KOPT-K1 (cell line): ENCODE data around the gene PIMREG.

ENCODE experiments used
- H3K27ac ChIP-seq: fragments of 200-600 bp; sonication (generic); 2 replicates; pipeline ENCODE4 v1.5.1; 2016; ENCODE audit warnings: antibody characterized with exemption, mild to moderate bottlenecking, low read depth, low read length; ENCODE audit not compliant: poor library complexity, severe bottlenecking
- H3K36me3 ChIP-seq: fragments of 200-600 bp; sonication (generic); 2 replicates; pipeline ENCODE4 v1.5.1; 2017; ENCODE audit warnings: antibody characterized with exemption, mild to moderate bottlenecking, low read length, moderate library complexity; ENCODE audit not compliant: insufficient read depth
- H3K9me3 ChIP-seq: fragments of 200-600 bp; sonication (generic); 2 replicates; pipeline ENCODE4 v1.5.1; 2017; ENCODE audit warnings: antibody characterized with exemption, low read length, mild to moderate bottlenecking; ENCODE audit not compliant: insufficient read depth, poor library complexity, severe bottlenecking

The PIMREG gene

DNA sequence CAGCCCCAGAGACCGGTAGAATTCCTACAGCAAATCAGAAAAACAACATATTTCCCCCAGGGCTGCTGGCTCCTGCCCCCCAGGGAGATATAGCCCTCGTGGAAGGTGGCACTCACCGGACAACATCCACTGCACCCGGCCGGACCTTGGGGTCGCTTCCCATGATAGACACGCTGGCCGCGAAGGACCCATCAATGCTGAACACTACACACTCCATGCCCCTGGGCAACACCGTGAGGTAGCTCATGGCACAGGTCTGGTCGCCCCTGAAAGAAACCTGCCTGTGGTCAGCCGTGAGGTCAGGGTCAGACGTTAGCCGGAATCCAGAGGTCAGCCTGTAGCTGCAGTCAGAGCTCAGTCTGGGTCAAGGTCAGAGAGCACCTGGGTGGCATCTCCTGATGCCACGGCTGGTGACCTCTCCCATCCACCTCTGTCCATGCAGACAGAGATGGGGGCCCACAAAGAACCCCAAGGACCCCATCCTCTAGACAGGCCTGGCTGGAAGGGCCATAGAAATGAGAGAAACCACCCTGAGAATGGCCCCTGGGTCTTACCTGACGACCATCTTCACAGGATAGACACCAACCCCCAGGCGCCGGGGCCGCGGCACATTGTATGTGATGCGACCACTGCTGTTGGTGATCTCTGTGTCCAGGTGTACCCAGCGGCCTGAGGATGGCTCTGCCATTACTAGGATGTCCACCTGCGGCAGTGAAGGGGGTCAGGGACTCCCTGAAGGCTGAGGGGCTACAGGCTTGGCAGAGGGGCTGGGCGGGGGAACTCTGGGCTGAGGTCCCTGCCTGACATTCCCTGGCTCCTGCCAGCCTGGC, 19.6 kb downstream of the PIMREG start:
- H3K9me3 ChIP-seq = no peaks in the 10 kb centered on the region
- H3K27ac ChIP-seq = no peak overlapping the region
- H3K36me3 ChIP-seq = no peaks in the 10 kb centered on the region

DNA sequence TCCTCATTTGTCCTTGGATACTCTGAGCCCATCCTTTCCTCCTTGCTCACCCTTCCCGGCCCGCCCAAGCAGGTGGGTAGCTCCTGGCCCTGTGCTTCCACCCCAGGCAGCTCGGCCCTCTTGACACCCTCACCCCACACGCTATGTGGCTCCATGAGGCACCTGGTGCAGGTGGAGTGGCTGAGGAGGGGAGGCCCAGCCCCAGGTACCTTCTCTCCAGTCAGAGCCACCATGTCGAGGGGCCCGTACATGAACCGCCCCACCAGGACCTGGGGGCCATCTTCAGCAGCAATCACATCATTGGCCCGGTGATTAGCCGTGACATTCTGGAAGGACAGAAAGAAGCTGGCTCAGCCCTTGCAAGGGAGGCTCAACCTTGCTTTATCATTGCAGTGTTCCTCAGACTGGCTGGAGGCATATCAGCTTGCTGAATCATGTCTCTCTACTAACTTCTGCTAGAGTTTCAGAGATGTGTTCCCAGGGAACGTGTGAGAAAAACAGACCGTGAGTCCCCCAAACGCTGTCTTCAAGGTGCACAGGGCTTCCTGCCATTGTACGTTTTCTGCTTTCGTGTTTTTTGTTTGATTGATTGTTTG, 20.3 kb downstream of the PIMREG start:
- Histone ChIP-seq H3K9me3 (no peaks in the 10 kb centered on the region), H3K36me3 (no peaks in the 10 kb centered on the region), H3K27ac (no peak overlapping the region)

DNA sequence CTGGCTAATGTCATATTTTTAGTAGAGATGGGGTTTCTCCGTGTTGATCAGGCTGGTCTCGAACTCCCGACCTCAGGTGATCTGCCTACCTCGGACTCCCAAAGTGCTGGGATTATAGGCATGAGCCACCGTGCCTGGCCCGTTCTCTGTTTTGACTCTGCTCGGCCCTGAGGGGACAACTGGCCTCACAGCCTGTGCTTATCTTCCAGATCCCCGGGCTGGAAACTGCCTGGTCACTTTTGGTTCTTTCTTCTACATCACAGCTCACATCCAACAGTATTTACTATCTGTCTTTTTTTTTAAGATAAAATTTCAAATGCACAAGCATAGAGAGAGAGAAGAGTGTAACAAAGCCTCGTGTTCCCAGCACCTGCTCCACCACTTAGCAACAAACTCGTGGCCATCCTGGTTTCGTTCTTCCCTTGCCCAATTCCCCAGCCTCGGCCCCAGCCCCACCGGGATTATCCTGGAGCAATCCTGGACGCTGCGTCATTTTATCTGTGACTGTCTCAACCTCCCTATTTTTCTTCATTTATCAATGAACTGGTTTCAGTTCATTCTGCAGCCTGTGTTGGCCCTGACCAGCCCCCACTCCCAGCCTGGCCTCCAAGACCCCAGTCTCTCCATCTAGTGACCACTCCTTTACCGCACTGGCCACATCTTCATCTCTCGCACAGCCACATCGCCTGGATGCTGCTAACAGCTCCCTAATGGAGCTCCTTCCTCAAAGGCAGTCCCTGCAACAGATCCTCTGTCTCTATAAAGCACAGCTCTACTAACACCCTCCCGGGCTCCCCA, 21.1 kb downstream of the PIMREG start:
- no peaks in the 10 kb centered on the region for H3K36me3 ChIP-seq
- H3K27ac ChIP-seq = no peak overlapping the region
- no peaks in the 10 kb centered on the region for H3K9me3 ChIP-seq

GRCh38 chr17:6467567-6467966, 23.3 kb downstream of the PIMREG start:
- no peaks in the 10 kb centered on the region for H3K36me3 ChIP-seq
- no peak overlapping the region for H3K27ac ChIP-seq
- no peaks in the 10 kb centered on the region for H3K9me3 ChIP-seq

DNA sequence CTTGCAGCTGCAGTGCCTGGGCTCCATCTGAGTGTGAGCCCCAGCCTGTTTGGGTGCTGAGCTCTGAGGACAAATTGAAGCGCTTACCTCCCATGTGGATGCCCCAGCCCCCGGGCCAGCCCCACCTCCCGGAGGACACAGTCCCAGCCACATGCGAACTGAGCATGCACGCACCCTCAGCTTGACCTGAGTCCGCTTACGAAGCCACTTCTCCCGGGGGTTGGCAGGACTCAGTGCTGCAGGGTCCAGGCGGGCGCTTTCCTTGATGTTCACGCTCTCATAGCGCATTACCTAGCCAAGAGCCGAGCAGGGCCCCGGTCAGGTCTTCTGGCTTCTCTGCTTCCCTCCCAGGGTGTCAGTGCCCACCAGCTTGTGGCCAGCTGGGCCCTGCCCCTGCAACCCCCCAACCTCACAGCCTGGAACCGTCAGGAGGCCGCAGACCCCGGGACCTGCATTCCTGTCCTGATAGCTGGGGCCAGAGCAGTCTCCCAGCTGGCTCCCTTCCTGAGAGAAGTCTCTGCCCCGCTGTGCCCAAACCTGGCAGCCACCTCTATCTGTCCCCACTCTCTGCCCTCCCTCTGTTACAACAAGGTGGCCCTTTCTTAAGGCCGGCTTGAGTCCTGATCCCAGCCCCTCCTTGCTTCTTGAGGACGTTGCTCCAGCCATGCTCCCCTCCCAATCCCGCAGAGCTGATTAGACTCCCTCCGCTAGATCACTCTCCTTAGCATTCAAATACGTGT, 24.0 kb downstream of the PIMREG start:
- H3K27ac ChIP-seq = no peak overlapping the region
- H3K36me3 ChIP-seq = no peaks in the 10 kb centered on the region
- H3K9me3 ChIP-seq = no peaks in the 10 kb centered on the region

DNA sequence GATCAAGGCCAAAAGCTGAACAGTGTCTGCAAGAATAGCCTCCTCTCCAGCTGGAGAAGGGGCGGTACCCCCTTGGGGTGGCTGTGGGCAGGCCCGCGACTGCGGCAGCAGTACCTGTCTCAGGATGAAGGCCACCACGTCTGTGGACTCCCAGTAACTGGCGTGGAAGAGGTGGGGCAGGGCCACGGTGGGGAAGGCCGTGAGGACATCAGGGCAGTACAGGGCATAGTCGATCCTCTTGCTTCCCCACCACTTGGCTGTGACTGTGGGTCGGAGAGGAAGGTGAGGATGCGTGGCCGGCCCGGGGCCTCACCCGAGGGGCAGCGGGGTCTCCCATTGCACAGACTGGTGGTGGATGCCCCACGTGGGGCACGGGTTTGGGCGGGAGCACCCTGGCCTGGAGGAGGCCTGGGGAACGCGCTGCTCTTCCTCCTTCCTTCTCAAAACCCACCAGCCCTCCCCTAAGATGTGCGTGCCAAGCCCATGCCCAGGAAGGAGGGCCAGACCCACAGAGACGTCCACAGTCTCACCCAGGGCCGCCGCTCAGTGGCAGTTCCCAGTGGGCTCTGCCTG, 26.0 kb downstream of the PIMREG start:
- no peak overlapping the region for H3K27ac ChIP-seq
- H3K9me3 ChIP-seq = no peaks in the 10 kb centered on the region
- H3K36me3 ChIP-seq = no peaks in the 10 kb centered on the region

GRCh38 chr17:6470751-6471521, 26.7 kb downstream of the PIMREG start:
- no peak overlapping the region for H3K27ac ChIP-seq
- H3K36me3 ChIP-seq = no peaks in the 10 kb centered on the region
- H3K9me3 ChIP-seq = no peaks in the 10 kb centered on the region

DNA sequence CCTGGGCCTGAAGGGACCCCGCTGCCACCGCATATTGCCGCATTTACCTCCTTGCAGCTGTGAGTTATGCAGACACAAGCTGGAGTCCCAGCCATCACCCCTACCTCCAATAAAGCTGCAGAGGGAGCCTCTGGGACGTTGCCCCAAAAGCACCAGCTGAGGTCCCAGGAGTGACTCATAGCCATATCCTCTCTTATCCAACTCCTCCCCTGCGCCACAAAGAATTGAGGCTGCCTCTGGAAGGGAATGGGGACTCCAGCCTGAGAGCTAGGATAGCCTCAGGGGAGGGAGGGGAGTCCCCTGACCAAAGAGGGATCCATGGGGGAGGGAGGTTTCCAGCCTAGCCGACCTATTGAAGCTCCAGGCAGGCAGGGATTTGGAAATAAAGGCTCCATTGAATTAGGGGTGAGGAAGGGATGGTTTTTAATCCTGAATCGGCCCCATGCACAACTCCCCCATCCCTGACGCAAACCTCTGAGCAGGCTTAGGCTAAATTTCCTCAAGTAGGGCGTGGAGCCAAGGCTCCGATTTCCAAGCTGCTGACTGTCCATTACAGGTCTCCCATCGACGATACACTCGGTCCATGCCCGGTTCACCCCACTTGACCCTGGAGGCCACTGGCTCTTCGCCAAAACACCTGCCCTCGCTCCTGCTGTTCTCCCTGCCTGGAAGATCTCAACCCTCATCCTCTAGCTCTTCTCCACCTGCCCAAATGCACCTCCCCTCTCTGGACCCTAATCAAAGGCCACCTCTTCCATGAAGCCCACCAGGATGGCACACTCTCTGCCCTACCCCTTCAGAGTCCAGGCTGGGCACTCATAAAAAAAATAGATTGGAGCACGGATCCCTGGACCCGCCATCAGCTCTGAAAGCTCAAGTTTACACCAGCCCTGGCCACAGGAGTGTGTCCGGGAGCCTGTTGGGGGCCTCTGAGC, 27.5 kb downstream of the PIMREG start:
- Histone ChIP-seq H3K9me3 (no peaks in the 10 kb centered on the region), H3K36me3 (no peaks in the 10 kb centered on the region), H3K27ac (no peak overlapping the region)

GRCh38 chr17:6472517-6472916, 28.3 kb downstream of the PIMREG start:
- Histone ChIP-seq H3K27ac (no peak overlapping the region), H3K9me3 (no peaks in the 10 kb centered on the region), H3K36me3 (no peaks in the 10 kb centered on the region)

GRCh38 chr17:6473128-6473767, 29.0 kb downstream of the PIMREG start:
- Histone ChIP-seq H3K27ac (no peak overlapping the region), H3K9me3 (no peaks in the 10 kb centered on the region), H3K36me3 (no peaks in the 10 kb centered on the region)

DNA sequence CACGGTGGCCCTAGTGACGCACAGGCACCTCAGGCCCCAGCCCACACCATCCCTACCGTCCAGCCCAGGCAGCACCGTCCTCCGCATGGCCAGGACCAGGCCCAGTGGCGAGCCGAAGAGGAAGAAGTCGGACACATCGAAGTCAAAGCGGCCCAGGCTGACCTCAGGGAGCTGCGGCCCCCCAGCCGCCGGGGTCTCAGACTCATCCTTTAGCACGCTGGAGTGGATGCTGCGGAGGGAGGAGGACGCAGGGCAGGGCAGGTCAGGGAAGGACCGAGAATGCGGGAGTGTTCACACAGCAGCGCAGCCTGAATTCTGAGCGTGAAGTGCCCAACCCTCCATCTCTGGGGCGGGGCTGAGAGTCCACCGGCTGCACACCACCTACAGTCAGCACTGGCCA, 30.1 kb downstream of the PIMREG start:
- no peaks in the 10 kb centered on the region for H3K36me3 ChIP-seq
- H3K9me3 ChIP-seq = no peaks in the 10 kb centered on the region
- H3K27ac ChIP-seq = no peak overlapping the region

DNA sequence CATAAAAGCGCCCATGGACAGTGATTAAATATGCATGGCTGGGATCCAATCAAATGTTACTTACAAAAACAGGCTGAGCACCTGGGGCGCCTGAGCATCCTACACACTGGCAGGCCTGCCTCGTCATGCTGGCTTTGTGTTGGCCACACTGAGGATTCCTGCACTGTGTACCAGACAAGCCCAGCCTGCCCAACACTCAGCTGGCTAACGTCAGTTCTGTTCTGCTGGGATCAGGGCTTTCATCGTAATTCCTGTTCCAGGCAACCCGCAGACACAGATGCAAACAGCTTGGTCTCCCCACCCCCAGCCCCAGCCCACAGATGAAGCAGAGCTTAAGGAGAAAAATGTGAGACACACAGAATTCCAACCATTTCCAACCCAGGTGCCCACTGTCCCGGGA, 30.7 kb downstream of the PIMREG start:
- no peaks in the 10 kb centered on the region for H3K36me3 ChIP-seq
- H3K27ac ChIP-seq = no peak overlapping the region
- H3K9me3 ChIP-seq = no peaks in the 10 kb centered on the region

DNA sequence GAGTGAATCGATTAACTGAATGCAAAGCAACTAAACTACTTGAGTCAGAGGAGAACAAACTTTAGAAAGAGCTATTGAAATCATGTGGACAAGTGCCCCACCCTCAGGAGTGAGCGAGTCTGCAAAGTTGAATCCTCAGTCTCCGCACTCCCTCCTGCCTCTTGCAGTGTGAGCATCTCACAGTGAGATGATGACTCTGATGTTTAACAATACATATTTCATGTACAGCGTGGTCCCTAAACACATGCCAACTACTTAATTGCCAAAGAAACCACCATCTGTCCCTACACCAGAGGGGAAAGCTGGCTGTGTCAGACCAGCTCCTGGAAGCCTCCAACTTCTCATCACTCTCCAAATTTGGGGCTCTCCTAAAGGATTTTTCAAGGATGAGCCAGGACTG, 31.2 kb downstream of the PIMREG start:
- Histone ChIP-seq H3K27ac (no peak overlapping the region), H3K9me3 (no peaks in the 10 kb centered on the region), H3K36me3 (no peaks in the 10 kb centered on the region)
